IMR-90 (cell line): ENCODE data around the gene MT1X. TPM values are rescaled to one million over a fixed set of nuclear protein-coding genes. Genes with fewer than 3 reads are reported as not detected.

Experiments
- ATAC-seq: fragments of 200-7000 bp; cut with Tn5 transposase; 2 replicates; pipeline ENCODE4 v1.9.1; 2020; ENCODE audit warnings: low read depth, mild to moderate bottlenecking, moderate library complexity
- BruUV-seq: library from RNA; stranded (reverse); fragments of 400-500 nt; replicated peaks from 2 replicates; lab custom pipeline; 2021; lab: Mats Ljungman, UMichigan
- CTCF ChIA-PET: fragments of 300-600 bp; formaldehyde crosslinking; extraction: SDS; loops from one replicate; lab custom pipeline; 2021; ENCODE audit warnings: antibody characterized with exemption; lab: Yijun Ruan, JAX
- POLR2A ChIA-PET: fragments of 300-600 bp; sonication (Branson Sonifier 250); formaldehyde crosslinking; loops from one replicate; lab custom pipeline; 2022; ENCODE audit warnings: antibody characterized with exemption; ENCODE audit not compliant: unreplicated experiment; lab: Charles Lee
- DNase-seq: peaks from one replicate; pipeline ENCODE4 v3.0.0; 2013
- H2AFZ ChIP-seq: replicated peaks from 2 replicates; pipeline ENCODE3; 2013; ENCODE audit warnings: low read length, mild to moderate bottlenecking; ENCODE audit not compliant: poor library complexity
- H2AK5ac ChIP-seq: 2 replicates; pipeline ENCODE4 v1.6.1; 2013; ENCODE audit warnings: low read depth, low read length, inconsistent platforms
- H2AK9ac ChIP-seq: replicated peaks from 2 replicates; pipeline ENCODE3; 2013; ENCODE audit warnings: mild to moderate bottlenecking, low read depth, low read length, moderate library complexity; ENCODE audit not compliant: poor library complexity
- H2BK120ac ChIP-seq: 2 replicates; pipeline ENCODE4 v1.6.1; 2013; ENCODE audit warnings: low read depth, low read length, inconsistent platforms
- H2BK15ac ChIP-seq: 3 replicates; pipeline ENCODE4 v1.6.1; 2013; ENCODE audit warnings: low read depth, low read length, inconsistent platforms
- H2BK20ac ChIP-seq: 2 replicates; pipeline ENCODE4 v1.6.1; 2013; ENCODE audit warnings: low read depth, mild to moderate bottlenecking, inconsistent platforms, low read length, moderate library complexity
- H2BK5ac ChIP-seq: 2 replicates; pipeline ENCODE4 v1.6.1; 2013; ENCODE audit warnings: mild to moderate bottlenecking, low read depth, low read length, inconsistent platforms; ENCODE audit not compliant: poor library complexity, severe bottlenecking
- H3K14ac ChIP-seq: replicated peaks from 2 replicates; pipeline ENCODE4 v1.6.1; 2013; ENCODE audit warnings: low read depth, low read length, inconsistent platforms
- H3K18ac ChIP-seq: 2 replicates; pipeline ENCODE4 v1.6.1; 2013; ENCODE audit warnings: low read depth, low read length, control low read depth
- H3K23ac ChIP-seq: 2 replicates; pipeline ENCODE4 v1.6.1; 2013; ENCODE audit warnings: low read depth, low read length, inconsistent platforms
- H3K27ac ChIP-seq: 2 replicates; pipeline ENCODE4 v1.5.1; 2013; ENCODE audit warnings: mild to moderate bottlenecking, control low read depth, low read length; ENCODE audit not compliant: insufficient read depth
- H3K27me3 ChIP-seq: 2 replicates; pipeline ENCODE4 v1.6.1; 2013; ENCODE audit warnings: low read length; ENCODE audit not compliant: control insufficient read depth, insufficient read depth
- H3K36me3 ChIP-seq: 2 replicates; pipeline ENCODE4 v1.6.1; 2013; ENCODE audit warnings: low read length, mixed read lengths; ENCODE audit not compliant: control insufficient read depth, insufficient read depth
- H3K4ac ChIP-seq: 2 replicates; pipeline ENCODE4 v1.6.1; 2013; ENCODE audit warnings: low read depth, low read length, inconsistent platforms
- H3K4me1 ChIP-seq: 2 replicates; pipeline ENCODE4 v1.6.1; 2013; ENCODE audit warnings: low read length, mixed read lengths; ENCODE audit not compliant: control insufficient read depth, insufficient read depth
- H3K4me2 ChIP-seq: 2 replicates; pipeline ENCODE4 v1.6.1; 2013; ENCODE audit warnings: low read depth, mild to moderate bottlenecking, control low read depth, low read length, moderate library complexity
- H3K4me3 ChIP-seq: 2 replicates; pipeline ENCODE4 v1.5.1; 2013; ENCODE audit warnings: low read depth, mild to moderate bottlenecking, control low read depth, low read length, moderate library complexity; ENCODE audit not compliant: insufficient read depth
- H3K56ac ChIP-seq: 2 replicates; pipeline ENCODE4 v1.6.1; 2013; ENCODE audit warnings: low read length, inconsistent platforms; ENCODE audit not compliant: insufficient read depth; ENCODE audit errors: extremely low read depth
- H3K79me1 ChIP-seq, 2 experiments: 2 replicates each; pipeline ENCODE4 v1.6.1; 2013; ENCODE audit warnings: low read length in 2 of 2, inconsistent platforms in 1 of 2, low read depth in 1 of 2
- H3K9ac ChIP-seq: 2 replicates; pipeline ENCODE4 v1.6.1; 2013; ENCODE audit warnings: low read depth, low read length, control low read depth
- H3K9me1 ChIP-seq: 2 replicates; pipeline ENCODE4 v1.6.1; 2013; ENCODE audit warnings: low read length, inconsistent platforms; ENCODE audit not compliant: insufficient read depth
- H3K9me3 ChIP-seq: 2 replicates; pipeline ENCODE4 v1.6.1; 2013; ENCODE audit warnings: low read length; ENCODE audit not compliant: control insufficient read depth, insufficient read depth
- H4K20me1 ChIP-seq: 2 replicates; pipeline ENCODE4 v1.6.1; 2013; ENCODE audit warnings: low read length, inconsistent platforms; ENCODE audit not compliant: insufficient read depth
- H4K5ac ChIP-seq: 2 replicates; pipeline ENCODE4 v1.6.1; 2013; ENCODE audit warnings: mild to moderate bottlenecking, low read depth, low read length, control low read depth
- H4K8ac ChIP-seq, 2 experiments: 2 replicates each; pipeline ENCODE4 v1.6.1; 2013; ENCODE audit warnings: low read depth in 2 of 2, low read length in 2 of 2, control low read depth in 1 of 2, inconsistent platforms in 1 of 2
- H4K91ac ChIP-seq: 2 replicates; pipeline ENCODE4 v1.6.1; 2013; ENCODE audit warnings: low read depth, low read length, inconsistent platforms; ENCODE audit not compliant: insufficient read depth
- BHLHE40 ChIP-seq: fragments of 150-350 bp; IDR thresholded peaks from 2 replicates; pipeline ENCODE4 v1.6.1; 2016; ENCODE audit warnings: mild to moderate bottlenecking, low read depth, low read length
- CHD1 ChIP-seq: IDR thresholded peaks from 2 replicates; pipeline ENCODE4 v1.6.1; 2012; ENCODE audit warnings: low read depth, low read length, improper control_type of control experiment
- MAZ ChIP-seq: IDR thresholded peaks from 2 replicates; pipeline ENCODE4 v1.6.1; 2012; ENCODE audit warnings: low read depth, mild to moderate bottlenecking, low read length, improper control_type of control experiment, moderate library complexity, borderline replicate concordance
- NFE2L2 ChIP-seq: fragments of 150-350 bp; IDR thresholded peaks from 2 replicates; pipeline ENCODE4 v1.6.1; 2016; ENCODE audit warnings: low read depth, mild to moderate bottlenecking, low read length
- POLR2A ChIP-seq: IDR thresholded peaks from 2 replicates; pipeline ENCODE4 v1.6.1; 2012; ENCODE audit warnings: mild to moderate bottlenecking, low read depth, low read length
- RAD21 ChIP-seq: IDR thresholded peaks from 2 replicates; pipeline ENCODE4 v1.6.1; 2012; ENCODE audit warnings: low read length, improper control_type of control experiment
- RCOR1 ChIP-seq: IDR thresholded peaks from 2 replicates; pipeline ENCODE4 v1.6.1; 2012; ENCODE audit warnings: mild to moderate bottlenecking, low read length, improper control_type of control experiment; ENCODE audit not compliant: insufficient replicate concordance
- RFX5 ChIP-seq: IDR thresholded peaks from 2 replicates; pipeline ENCODE4 v1.8.0; 2012; ENCODE audit warnings: low read depth, mild to moderate bottlenecking, low read length, moderate library complexity
- SMC3 ChIP-seq: fragments of 150-350 bp; IDR thresholded peaks from 2 replicates; pipeline ENCODE4 v1.6.1; 2016; ENCODE audit warnings: low read depth, mild to moderate bottlenecking, antibody characterized with exemption, low read length, moderate library complexity
- USF2 ChIP-seq: fragments of 150-350 bp; IDR thresholded peaks from 2 replicates; pipeline ENCODE4 v1.6.1; 2017; ENCODE audit warnings: mild to moderate bottlenecking, antibody characterized with exemption, low read length, low read depth
- WGBS, 2 experiments: methylation state at CpG; one replicate each; pipeline versions ENCODE4 v1.1.5 to v1.1.7; 2013; ENCODE audit warnings: missing lambda C conversion rate in 2 of 2; ENCODE audit not compliant: insufficient read length in 1 of 2; ENCODE audit errors: extremely low coverage in 2 of 2; 5-methylcytosine and 5-hydroxymethylcytosine counted together
- dilution Hi-C: fragments of 300-500 bp; cut with HindIII; formaldehyde crosslinking; loops from one replicate; pipeline ENCODE4 v1.14.3; 2018; ENCODE audit warnings: low sequenced_read_pairs; ENCODE audit not compliant: unreplicated experiment
- in situ Hi-C: fragments of 300-500 bp; cut with MboI; formaldehyde crosslinking; loops from 3 replicates; pipeline ENCODE4 v1.14.3; 2019; ENCODE audit warnings: low sequenced_read_pairs, inconsistent platforms, mixed read lengths
- intact Hi-C: fragments of 100-400 bp; cut with micrococcal nuclease; formaldehyde crosslinking; loops from 2 replicates; pipeline ENCODE4 v1.10.0; 2022
- polyA plus RNA-seq, 3 experiments: library from polyadenylated mRNA; depleted of rRNA; stranded (reverse); fragments of >200 nt; gene quantifications; 2 replicates each; pipeline ENCODE4 v1.2.3, GENCODE V29; 2012; ENCODE audit warnings: low replicate concordance in 1 of 3
- total RNA-seq: library from RNA; depleted of rRNA; stranded (reverse); fragments of >200 nt; gene quantifications from 2 replicates; pipeline ENCODE4 v1.2.3, GENCODE V29; 2012
- TF ChIP-seq, protein P1 (sequence below): conservative IDR thresholded peaks from 2 replicates; pipeline ENCODE4 v1.5.1; 2012; ENCODE audit warnings: mild to moderate bottlenecking, low read depth, low read length, improper control_type of control experiment

The MT1X gene
- total and polyA plus RNA-seq, 2 of the 4 experiments (the other 2 are of a cell fraction) = 5.6 to 170 TPM

DNA sequence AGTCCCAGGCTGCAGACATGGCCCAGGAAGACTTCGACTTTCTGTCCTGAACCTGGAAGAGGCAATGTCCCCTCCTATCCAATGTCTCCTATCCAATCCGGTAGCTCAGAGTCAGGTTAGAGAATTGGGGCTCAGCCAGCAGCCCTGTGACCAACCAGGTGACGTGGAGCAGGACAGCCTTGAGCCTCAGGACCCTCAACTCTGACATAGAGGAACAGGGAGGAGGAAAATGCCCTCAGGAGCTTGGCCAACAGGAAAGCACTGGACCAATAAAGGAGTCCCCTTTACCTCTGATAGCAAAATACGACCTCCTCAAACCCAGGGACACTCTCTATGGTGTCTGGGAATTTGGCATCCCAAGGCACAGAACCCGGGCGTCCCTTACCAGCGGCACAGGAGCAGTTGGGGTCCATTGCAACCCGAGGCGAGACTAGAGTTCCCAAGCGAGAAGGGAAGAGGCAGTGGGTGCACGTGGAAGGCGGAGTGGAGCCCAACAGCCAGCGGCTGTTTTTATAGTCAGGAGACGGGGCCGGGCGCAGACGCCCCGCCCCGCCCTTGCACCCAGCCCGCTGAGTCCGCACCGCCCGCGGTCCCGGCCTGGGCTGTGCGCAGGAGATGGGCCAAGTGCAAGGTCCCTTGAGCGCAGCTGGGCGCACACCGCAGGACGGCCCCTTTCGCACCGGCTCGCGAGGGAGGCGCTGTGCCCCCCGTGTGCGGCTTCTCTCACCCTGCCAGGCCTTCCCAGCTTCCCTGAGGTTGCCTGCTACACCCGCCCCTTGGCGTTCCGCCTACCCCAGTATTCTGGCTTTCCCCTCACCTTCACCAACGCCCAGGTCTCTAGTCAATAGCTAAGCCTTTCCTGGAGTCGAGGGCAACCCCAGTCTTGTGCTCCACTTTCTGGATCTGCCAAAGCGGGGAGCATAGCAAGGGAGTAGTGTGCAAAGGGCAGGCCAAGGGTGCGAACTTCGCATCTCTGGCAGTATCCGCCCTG is 14.4 kb upstream of the MT1X start, which contains the start of gene MT1G (continued):
- TF ChIP-seq NFE2L2 (no peak), POLR2A (no peak)

GRCh38 chr16:56669005-56669839 is 13.0 kb upstream of the MT1X start, which contains the start of gene MT1H:
Gene MT1H, plus strand, starts transcription at chr16:56669814. Its CDS starts 71 bp downstream, at chr16:56669885.
- H2BK5ac ChIP-seq = no peak within 1 kb of the TSS
- no peak within 1 kb of the TSS for H4K91ac ChIP-seq
- H3K18ac ChIP-seq = no peak within 1 kb of the TSS
- H3K4me2 ChIP-seq = no peak within 1 kb of the TSS
- no peak within 1 kb of the TSS for H2BK20ac ChIP-seq
- no peak within 1 kb of the TSS for H2AFZ ChIP-seq
- no peak within 1 kb of the TSS for H2AK9ac ChIP-seq
- H3K79me1 ChIP-seq = no peaks in the 10 kb centered on the region
- no TSS peak for BruUV-seq
- H4K8ac ChIP-seq = no peak within 1 kb of the TSS
- H4K20me1 ChIP-seq = peaks cover 4% of the 10 kb centered on the region; the same call in 1 of the 2 replicates
- no peak within 1 kb of the TSS for H3K4me3 ChIP-seq
- intact Hi-C loops = no loop called here
- no peak within 1 kb of the TSS for H4K5ac ChIP-seq
- no peak within 1 kb of the TSS for H3K9ac ChIP-seq
- H3K4me1 ChIP-seq = peaks cover 13% of the 10 kb centered on the region
- H2BK15ac ChIP-seq = no peak within 1 kb of the TSS
- peaks cover 5% of the 10 kb centered on the region for H3K9me1 ChIP-seq
- H2BK120ac ChIP-seq = no peak within 1 kb of the TSS
- peaks cover 60% of the 10 kb centered on the region for H3K27me3 ChIP-seq
- no peak within 1 kb of the TSS for H3K4ac ChIP-seq
- ChIA-PET POLR2A (no interaction called here), CTCF (no interaction called here)
- no peak within 1 kb of the TSS for H3K27ac ChIP-seq
- dilution Hi-C loops = no loop called here
- H3K36me3 ChIP-seq = no peaks in the 10 kb centered on the region
- 28% methylated on average over 28 of the region's 38 CpGs; no CpG with 5 or more reads in 1 of the 2 experiments for WGBS, 2 experiments
- no peak for ATAC-seq
- H3K23ac ChIP-seq = no peak within 1 kb of the TSS
- no peak within 1 kb of the TSS for H3K56ac ChIP-seq
- no peak within 1 kb of the TSS for H3K14ac ChIP-seq
- in situ Hi-C loops = no loop called here
- no peak for DNase-seq
- H2AK5ac ChIP-seq = no peak within 1 kb of the TSS; the same call in 1 of the 2 replicates
- H3K9me3 ChIP-seq = no peaks in the 10 kb centered on the region
- TF ChIP-seq RCOR1 (no peak), POLR2A (no peak), RFX5 (no peak), SMC3 (no peak), CHD1 (no peak), BHLHE40 (no peak), NFE2L2 (no peak), RAD21 (no peak), MAZ (no peak), USF2 (no peak)
- TF ChIP-seq, protein P1, sequence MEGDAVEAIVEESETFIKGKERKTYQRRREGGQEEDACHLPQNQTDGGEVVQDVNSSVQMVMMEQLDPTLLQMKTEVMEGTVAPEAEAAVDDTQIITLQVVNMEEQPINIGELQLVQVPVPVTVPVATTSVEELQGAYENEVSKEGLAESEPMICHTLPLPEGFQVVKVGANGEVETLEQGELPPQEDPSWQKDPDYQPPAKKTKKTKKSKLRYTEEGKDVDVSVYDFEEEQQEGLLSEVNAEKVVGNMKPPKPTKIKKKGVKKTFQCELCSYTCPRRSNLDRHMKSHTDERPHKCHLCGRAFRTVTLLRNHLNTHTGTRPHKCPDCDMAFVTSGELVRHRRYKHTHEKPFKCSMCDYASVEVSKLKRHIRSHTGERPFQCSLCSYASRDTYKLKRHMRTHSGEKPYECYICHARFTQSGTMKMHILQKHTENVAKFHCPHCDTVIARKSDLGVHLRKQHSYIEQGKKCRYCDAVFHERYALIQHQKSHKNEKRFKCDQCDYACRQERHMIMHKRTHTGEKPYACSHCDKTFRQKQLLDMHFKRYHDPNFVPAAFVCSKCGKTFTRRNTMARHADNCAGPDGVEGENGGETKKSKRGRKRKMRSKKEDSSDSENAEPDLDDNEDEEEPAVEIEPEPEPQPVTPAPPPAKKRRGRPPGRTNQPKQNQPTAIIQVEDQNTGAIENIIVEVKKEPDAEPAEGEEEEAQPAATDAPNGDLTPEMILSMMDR = no peak
